Right ventricle myocardium superior (tissue), 1 donor: ENCODE data around the gene NTRK2. TPM values are rescaled to one million over a fixed set of nuclear protein-coding genes. Genes with fewer than 3 reads are reported as not detected.
A peak's percentile ranks its signal among the peaks of the same experiment; 100 is the strongest.

ENCODE experiments used
- ATAC-seq: fragments of 200-7000 bp; cut with Tn5 transposase; one replicate; pipeline ENCODE4 v1.9.1; 2020; ENCODE audit warnings: mild to moderate bottlenecking; ENCODE audit not compliant: poor library complexity
- DNase-seq: peaks from one replicate; pipeline ENCODE4 v3.0.0-alpha.2; 2020
- intact Hi-C: fragments of 100-400 bp; cut with DNase I; formaldehyde crosslinking; loops from one replicate; pipeline ENCODE4 v1.11.2; 2022
- long read RNA-seq: library from polyadenylated mRNA; unstranded; transcript quantifications from one replicate; pipeline ENCODE4 v2.0.0, GENCODE V29; 2021
- total RNA-seq: library from RNA; stranded (reverse); fragmentation: NEBNext Ultra II Directional; extraction: Animal tissue kit (Norgen Biotek cat#: 25700); gene quantifications from one replicate; pipeline ENCODE4 v1.2.1, GENCODE V29; 2021
- donor health status: DM: no; HTN: yes; CAD: no; lungs with severe emphysema.

Gene NTRK2
- total RNA-seq: 4.5 TPM
- long read RNA-seq, full-length matches to known transcripts: 3 of 4 reads
- long read RNA-seq, partial matches to known transcripts: 0 of 4 reads
- long read RNA-seq, other reads (novel, unspliced or antisense): 1 of 4 reads

- peak; percentile 51 for ATAC-seq
- peak; percentile 66 for DNase-seq
- intact Hi-C loops: loop anchor here (10.0 kb wide), 1 partner anchor 265 kb away; no protein-coding TSS in a partner anchor
Measured at GRCh38 chr9:84669288-84670137, at the start of gene NTRK2. Gene NTRK2 (plus strand): TSS chr9:84669729. CDS start chr9:84670749, 1,020 bp downstream.

- no peak for ATAC-seq
- intact Hi-C loops: no loop called here
- no peak for DNase-seq
Measured at GRCh38 chr9:84620338-84620737, 49.2 kb upstream of the NTRK2 start.

DNA sequence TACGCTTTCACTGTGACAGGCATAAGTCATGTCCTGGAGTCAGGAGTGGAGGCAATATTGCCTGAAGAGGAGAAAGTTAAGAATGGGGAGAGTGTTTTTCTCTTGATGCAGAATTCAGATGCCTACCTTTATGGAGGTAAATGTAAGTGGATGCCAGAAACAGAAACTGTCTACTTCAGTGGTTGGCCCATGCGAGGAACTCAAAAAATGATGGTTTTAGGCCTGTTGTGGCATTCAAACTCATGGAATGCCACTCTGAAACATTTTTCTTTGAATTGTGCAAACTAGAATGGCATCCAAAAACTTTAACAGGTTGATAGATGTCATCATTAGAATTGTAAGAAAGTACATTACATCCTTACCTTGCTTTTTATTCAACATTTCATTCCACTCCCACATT lies 47.7 kb upstream of the NTRK2 start:
- ATAC-seq: no peak
- no peak for DNase-seq
- intact Hi-C loops: no loop called here

GRCh38 chr9:84622981-84623380 lies 46.5 kb upstream of the NTRK2 start:
- intact Hi-C loops: no loop called here
- no peak for ATAC-seq
- no peak for DNase-seq

- ATAC-seq (no peak), DNase-seq (no peak)
- intact Hi-C loops: no loop called here
Measured at GRCh38 chr9:84636436-84636835, 33.1 kb upstream of the NTRK2 start.

DNA sequence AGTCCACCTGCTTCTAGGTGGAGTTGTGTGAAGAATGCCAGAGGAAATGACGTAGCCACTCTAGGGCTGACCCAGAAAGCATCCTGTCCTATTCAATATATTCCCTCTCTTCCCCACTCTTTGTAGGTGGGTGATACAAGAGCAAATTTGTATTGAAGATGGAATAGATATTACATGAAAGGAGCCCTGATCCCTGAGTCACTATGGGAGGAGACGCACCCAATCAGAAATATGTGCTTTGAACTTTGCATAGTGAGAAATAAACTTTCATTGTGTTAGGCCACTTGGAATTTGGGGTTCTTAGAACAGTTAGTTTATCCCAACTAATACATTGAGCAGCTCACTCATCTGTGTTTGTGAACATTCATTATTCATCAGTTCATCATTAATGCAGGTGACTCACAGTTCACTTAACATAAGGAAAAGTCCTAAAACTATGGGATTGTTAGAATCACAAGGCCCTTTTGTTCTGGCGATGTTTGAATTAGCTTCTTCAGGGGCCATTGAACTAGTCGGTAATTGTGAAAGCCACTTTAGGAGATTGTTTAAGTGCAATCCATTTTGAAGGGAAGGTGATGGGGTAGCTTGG lies 26.9 kb upstream of the NTRK2 start:
- intact Hi-C loops: no loop called here
- ATAC-seq (no peak), DNase-seq (no peak)

GRCh38 chr9:84647699-84648098 lies 21.8 kb upstream of the NTRK2 start:
- intact Hi-C loops: no loop called here
- peak; percentile 63 for ATAC-seq
- no peak for DNase-seq

- intact Hi-C loops: no loop called here
- DNase-seq: no peak
- ATAC-seq: no peak
Measured at GRCh38 chr9:84652496-84653120, 16.9 kb upstream of the NTRK2 start.

GRCh38 chr9:84655447-84655846 lies 14.1 kb upstream of the NTRK2 start:
- intact Hi-C loops: no loop called here
- DNase-seq (no peak), ATAC-seq (no peak)

- DNase-seq: no peak
- no peak for ATAC-seq
- intact Hi-C loops: no loop called here
Measured at GRCh38 chr9:84659313-84659712, 10.2 kb upstream of the NTRK2 start.

- ATAC-seq (no peak), DNase-seq (no peak)
Measured at GRCh38 chr9:84659773-84660172, 9.8 kb upstream of the NTRK2 start.

GRCh38 chr9:84667571-84668195 lies 1.8 kb upstream of the NTRK2 start:
- intact Hi-C loops: no loop called here
- DNase-seq (peak; percentile 38), ATAC-seq (peak; percentile 47)

More at GRCh38 chr9:84659773-84660172, 9.8 kb upstream of the NTRK2 start:
- intact Hi-C loops: no loop called here

- ATAC-seq (peak; percentile 91), DNase-seq (peak; percentile 84)
- intact Hi-C loops: no loop called here
Measured at GRCh38 chr9:84668196-84669012, 1.1 kb upstream of the NTRK2 start.

GRCh38 chr9:84669013-84669287 lies 579 bp upstream of the NTRK2 start:
- DNase-seq: no peak
- no peak for ATAC-seq
- intact Hi-C loops: no loop called here

GRCh38 chr9:84670138-84671041 lies 861 bp downstream of the NTRK2 start:
- intact Hi-C loops: loop anchor here (10.0 kb wide), 1 partner anchor 266 kb away; no protein-coding TSS in a partner anchor
- ATAC-seq (peak; percentile 58), DNase-seq (peak; percentile 63)

DNA sequence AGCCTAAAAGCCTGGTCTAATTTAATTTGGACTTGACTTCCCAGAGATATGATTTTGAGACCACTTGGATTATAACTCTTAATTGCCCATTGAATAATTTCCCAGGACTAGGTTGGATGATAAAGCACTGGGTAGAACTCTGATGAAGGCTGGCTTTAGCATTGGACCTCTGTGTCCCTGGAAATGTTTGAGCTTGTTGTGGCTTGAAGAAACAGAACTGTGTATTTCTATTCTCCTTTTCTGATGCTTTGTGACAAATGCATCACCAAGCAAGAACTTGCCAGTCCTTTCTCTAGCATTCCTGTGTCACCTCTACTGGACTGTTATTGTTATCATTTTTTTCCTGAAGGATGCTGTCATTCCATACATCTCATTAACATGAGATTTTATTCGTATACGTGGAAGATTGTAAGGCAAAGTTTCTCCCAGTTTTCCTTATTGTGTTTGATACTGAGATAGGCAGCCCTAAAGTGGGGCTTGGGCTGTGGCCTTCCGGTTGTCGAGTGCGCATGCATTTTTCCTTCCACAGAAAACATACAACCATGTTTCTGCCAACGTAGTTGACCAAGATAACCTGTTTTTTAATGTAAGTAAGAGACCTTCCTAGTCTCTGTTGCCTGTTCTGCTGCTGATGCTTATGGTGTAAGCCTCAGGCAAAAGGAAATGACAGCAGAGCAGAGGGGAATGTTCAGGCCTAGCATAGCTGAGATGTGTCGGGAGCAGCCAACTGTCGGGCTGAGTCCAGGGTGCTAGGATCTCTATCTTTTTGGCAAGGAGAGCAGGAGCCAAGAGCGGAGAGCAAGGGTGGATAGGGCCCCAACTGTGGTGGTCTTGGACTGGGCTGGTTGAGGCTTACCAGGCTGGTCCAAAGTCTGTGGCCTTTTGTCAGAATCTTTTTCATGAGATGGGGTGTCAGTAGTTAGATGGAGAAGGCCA lies 2.3 kb downstream of the NTRK2 start:
- ATAC-seq: no peak
- DNase-seq: no peak
- intact Hi-C loops: loop anchor here (10.0 kb wide), 1 partner anchor 267 kb away; no protein-coding TSS in a partner anchor
